Activated CD8-positive, alpha-beta T cell treated with anti-CD3 and anti-CD28 coated beads for 36 hours (primary cell): ENCODE measurements around the gene DLL4. TPM values are rescaled to one million over a fixed set of nuclear protein-coding genes. Genes with fewer than 3 reads are reported as not detected.

Experiments used
- ATAC-seq: fragments of 200-7000 bp; cut with Tn5 transposase; one replicate; pipeline ENCODE4 v1.10.0; 2021; ENCODE audit warnings: mild to moderate bottlenecking, moderate library complexity
- CTCF ChIA-PET: fragments of 350-600 bp; sonication (Branson Sonifier 250); formaldehyde crosslinking; loops from one replicate; lab custom pipeline; 2021; ENCODE audit warnings: antibody characterized with exemption; lab: Charles Lee
- POLR2A ChIA-PET: fragments of 350-600 bp; sonication (Branson Sonifier 250); formaldehyde crosslinking; loops from one replicate; lab custom pipeline; 2021; ENCODE audit warnings: antibody characterized with exemption; lab: Charles Lee
- DNase-seq: peaks from one replicate; pipeline ENCODE4 v3.0.0-alpha.2; 2020
- H3K27ac Mint-ChIP-seq: one replicate; pipeline ENCODE4 v1.8.0; 2021; ENCODE audit warnings: mild to moderate bottlenecking, mixed read lengths
- H3K27me3 Mint-ChIP-seq: one replicate; pipeline ENCODE4 v1.8.0; 2021; ENCODE audit warnings: mixed read lengths
- H3K36me3 Mint-ChIP-seq: one replicate; pipeline ENCODE4 v1.8.0; 2021; ENCODE audit warnings: low read depth, mixed read lengths
- H3K4me1 Mint-ChIP-seq: one replicate; pipeline ENCODE4 v1.8.0; 2021; ENCODE audit warnings: low read depth, mixed read lengths
- H3K4me3 Mint-ChIP-seq: one replicate; pipeline ENCODE4 v1.8.0; 2021; ENCODE audit warnings: mild to moderate bottlenecking, moderate library complexity, mixed read lengths
- H3K9me3 Mint-ChIP-seq: one replicate; pipeline ENCODE4 v1.8.0; 2021; ENCODE audit warnings: mixed read lengths
- intact Hi-C: fragments of 100-400 bp; cut with micrococcal nuclease; formaldehyde crosslinking; loops from one replicate; pipeline ENCODE4 v1.10.0; 2022
- total RNA-seq, 2 experiments: library from RNA; stranded (reverse); gene quantifications; one replicate each; pipeline ENCODE4 v1.2.3, GENCODE V29; 2021
- TF ChIP-seq, protein P1 (sequence below): fragments of 200-600 bp; IDR thresholded peaks from one replicate; pipeline ENCODE4 v1.8.0; 2022; ENCODE audit warnings: antibody characterized with exemption, mild to moderate bottlenecking

Gene DLL4
- total RNA-seq, 2 experiments from 2014 or later, result not detected

DNA sequence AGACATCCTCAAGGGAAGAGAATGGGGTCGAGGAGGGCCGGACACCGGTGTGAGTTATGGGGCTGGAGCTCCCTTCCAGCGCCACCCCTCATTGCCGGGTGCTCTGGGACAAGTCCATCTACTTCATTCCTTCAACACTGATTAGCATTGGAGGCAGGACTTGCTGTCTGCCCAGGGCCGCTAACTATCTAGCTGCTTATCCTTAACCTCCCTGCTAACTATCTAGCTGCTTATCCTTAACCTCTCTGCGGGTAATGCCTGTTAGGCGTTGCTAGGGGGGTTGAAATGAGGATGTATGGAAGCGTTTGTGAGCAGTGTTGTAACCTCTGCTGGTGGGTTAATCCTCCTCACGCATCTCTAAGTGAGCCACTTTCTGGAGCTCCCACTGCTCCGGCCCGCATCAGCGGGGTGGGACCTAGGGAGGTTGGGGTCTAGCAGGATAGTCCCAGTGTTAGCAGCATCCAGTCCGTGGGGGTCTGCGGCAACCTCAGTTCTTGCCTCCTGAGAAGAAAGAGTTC lies 13.3 kb downstream of the DLL4 start:
- Mint-ChIP-seq H3K27me3 (no peaks in the 10 kb centered on the region), H3K27ac (peak overlapping the region; percentile 74), H3K4me3 (peak overlapping the region; percentile 79), H3K4me1 (peaks cover 34% of the 10 kb centered on the region), H3K9me3 (no peaks in the 10 kb centered on the region), H3K36me3 (no peaks in the 10 kb centered on the region)
- POLR2A ChIA-PET, result interaction anchor here (0.9 to 5.5 kb wide), 10 partner anchors 11 to 71 kb away, joined by 3 to 67 read pairs (median 4); partner anchors contain the start of genes CHAC1 and DLL4
- no peak for DNase-seq
- no peak for ATAC-seq
- intact Hi-C loops, result no loop called here
- TF ChIP-seq, protein P1, sequence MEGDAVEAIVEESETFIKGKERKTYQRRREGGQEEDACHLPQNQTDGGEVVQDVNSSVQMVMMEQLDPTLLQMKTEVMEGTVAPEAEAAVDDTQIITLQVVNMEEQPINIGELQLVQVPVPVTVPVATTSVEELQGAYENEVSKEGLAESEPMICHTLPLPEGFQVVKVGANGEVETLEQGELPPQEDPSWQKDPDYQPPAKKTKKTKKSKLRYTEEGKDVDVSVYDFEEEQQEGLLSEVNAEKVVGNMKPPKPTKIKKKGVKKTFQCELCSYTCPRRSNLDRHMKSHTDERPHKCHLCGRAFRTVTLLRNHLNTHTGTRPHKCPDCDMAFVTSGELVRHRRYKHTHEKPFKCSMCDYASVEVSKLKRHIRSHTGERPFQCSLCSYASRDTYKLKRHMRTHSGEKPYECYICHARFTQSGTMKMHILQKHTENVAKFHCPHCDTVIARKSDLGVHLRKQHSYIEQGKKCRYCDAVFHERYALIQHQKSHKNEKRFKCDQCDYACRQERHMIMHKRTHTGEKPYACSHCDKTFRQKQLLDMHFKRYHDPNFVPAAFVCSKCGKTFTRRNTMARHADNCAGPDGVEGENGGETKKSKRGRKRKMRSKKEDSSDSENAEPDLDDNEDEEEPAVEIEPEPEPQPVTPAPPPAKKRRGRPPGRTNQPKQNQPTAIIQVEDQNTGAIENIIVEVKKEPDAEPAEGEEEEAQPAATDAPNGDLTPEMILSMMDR, result no peak
- CTCF ChIA-PET, result interaction anchor here (0.6 to 5.9 kb wide), 28 partner anchors 11 to 538 kb away, joined by 3 to 106 read pairs (median 6); partner anchors contain the start of genes CHAC1, CHP1, DLL4 and EXD1

DNA sequence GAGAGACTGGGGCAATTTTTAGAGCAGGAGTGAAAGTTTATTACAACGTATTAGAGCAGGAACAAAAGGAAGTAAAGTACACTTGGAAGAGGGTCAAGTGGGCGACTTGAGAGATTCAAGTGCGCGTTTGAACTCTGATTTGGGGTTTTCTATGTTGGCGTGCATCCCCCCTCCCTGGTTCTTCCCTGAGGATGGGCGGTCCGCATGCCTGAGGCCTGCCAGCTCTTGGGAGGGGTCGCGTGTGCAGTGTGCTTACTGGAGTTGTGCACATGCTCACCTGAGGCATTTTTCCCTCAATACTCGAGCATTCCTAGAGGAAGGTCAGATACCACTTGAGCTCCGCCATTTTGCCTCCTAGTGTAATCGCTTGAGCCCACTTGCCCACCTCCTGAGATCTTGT lies 13.7 kb downstream of the DLL4 start:
- Mint-ChIP-seq H3K4me1 (peaks cover 34% of the 10 kb centered on the region), H3K27me3 (no peaks in the 10 kb centered on the region), H3K9me3 (no peaks in the 10 kb centered on the region), H3K27ac (peak overlapping the region; percentile 74), H3K36me3 (no peaks in the 10 kb centered on the region), H3K4me3 (peak overlapping the region; percentile 79)
- ChIA-PET POLR2A (interaction anchor here (0.9 to 5.5 kb wide), 9 partner anchors 11 to 72 kb away, joined by 3 to 67 read pairs (median 4); partner anchors contain the start of genes CHAC1 and DLL4), CTCF (interaction anchor here (0.8 to 5.9 kb wide), 20 partner anchors 11 to 537 kb away, joined by 3 to 106 read pairs (median 7); partner anchors contain the start of genes CHAC1, CHP1, DLL4 and EXD1)
- DNase-seq (no peak), ATAC-seq (no peak)
- intact Hi-C loops, result no loop called here
- TF ChIP-seq, protein P1, result no peak

DNA sequence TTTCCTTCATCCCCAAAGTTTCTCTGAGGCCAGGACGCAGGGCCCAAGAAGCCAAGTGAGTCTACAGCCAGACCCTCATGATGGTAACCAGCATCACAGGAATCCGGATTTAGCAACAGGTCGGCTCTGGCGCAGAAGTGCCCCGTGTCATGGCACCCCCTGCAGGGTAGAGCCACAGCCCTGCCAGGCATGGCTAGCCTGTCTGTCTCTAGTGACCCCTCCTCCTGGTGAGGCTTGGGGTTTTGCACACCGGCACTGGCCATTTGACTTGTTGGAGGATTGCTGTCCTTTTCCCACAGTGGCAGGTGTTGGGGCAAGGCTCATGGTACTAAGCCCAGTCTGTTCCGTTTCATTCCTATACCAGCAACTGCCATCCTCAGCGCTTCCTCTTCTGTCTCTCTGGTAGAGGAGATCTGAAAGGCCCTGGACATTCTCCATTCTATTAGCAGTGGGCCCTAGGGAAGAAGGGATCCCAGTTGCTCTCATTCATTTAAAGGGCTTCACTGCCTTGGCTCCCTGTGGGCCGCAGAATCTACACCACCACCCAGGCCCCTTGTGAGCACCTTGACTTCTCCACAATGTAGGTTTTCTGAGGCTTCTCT lies 14.7 kb downstream of the DLL4 start:
- TF ChIP-seq, protein P1, result no peak
- no peaks in the 10 kb centered on the region for H3K27me3 Mint-ChIP-seq
- ChIA-PET POLR2A (interaction anchor here (4.2 to 5.5 kb wide), 2 partner anchors 10 to 15 kb away, joined by 43 to 67 read pairs; partner anchors contain the start of genes CHAC1 and DLL4), CTCF (interaction anchor here (1.3 to 3.8 kb wide), 4 partner anchors 9 to 20 kb away, joined by 4 to 73 read pairs (median 20); partner anchors contain the start of gene CHAC1)
- no peak overlapping the region for H3K27ac Mint-ChIP-seq
- intact Hi-C loops, result no loop called here
- no peaks in the 10 kb centered on the region for H3K9me3 Mint-ChIP-seq
- ATAC-seq (no peak), DNase-seq (no peak)
- no peaks in the 10 kb centered on the region for H3K36me3 Mint-ChIP-seq
- H3K4me3 Mint-ChIP-seq, result peak overlapping the region; percentile 79
- H3K4me1 Mint-ChIP-seq, result peaks cover 34% of the 10 kb centered on the region

DNA sequence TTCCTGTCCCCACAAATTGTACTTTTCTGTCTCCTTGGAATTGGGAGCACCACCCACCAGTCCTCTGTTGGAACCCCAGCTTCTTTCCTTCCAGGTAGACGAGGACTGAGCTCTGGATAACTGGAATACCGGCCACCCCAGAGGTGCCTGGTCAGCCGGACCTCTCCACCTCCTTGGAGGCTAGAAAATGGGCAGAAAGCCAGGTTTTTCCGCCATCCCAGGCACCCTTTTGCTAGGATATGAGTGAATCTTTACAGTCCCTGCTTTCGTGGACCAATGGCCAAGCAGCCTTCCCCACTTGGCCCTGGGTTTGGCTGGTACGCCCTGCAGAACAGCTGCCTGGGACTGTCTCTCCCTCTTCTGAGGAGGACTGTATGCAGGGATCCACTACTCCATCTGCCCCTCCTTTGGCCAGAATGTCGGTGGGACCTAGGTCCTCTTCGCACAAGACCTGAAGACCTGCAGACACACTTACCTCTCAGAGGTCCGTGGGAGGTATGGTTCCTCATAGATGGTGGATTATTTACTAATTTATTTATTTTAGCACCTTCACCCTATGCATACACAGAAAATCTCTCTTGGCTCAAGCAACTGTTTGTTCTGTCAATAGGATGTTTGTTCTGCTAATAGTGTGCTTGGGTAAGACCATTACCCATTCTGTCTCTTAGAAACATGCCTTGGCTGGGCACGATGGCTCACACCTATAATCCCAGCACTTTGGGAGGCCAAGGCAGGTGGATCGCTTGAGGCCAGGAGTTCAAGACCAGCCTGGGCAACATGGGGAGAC lies 15.6 kb downstream of the DLL4 start:
- peaks cover 34% of the 10 kb centered on the region for H3K4me1 Mint-ChIP-seq
- no peak overlapping the region for H3K27ac Mint-ChIP-seq
- ATAC-seq, result no peak
- TF ChIP-seq, protein P1, result no peak
- CTCF ChIA-PET, result interaction anchor here (0.8 to 2.9 kb wide), 3 partner anchors 8 to 453 kb away, joined by 3 to 13 read pairs (median 4); partner anchors contain the start of gene CHAC1
- intact Hi-C loops, result no loop called here
- no peaks in the 10 kb centered on the region for H3K27me3 Mint-ChIP-seq
- no peaks in the 10 kb centered on the region for H3K36me3 Mint-ChIP-seq
- no peak for DNase-seq
- no peak overlapping the region for H3K4me3 Mint-ChIP-seq
- no peaks in the 10 kb centered on the region for H3K9me3 Mint-ChIP-seq
- POLR2A ChIA-PET, result interaction anchor here (5.5 kb wide), 1 partner anchor 9 kb away, joined by 67 read pairs; the partner anchor contains the start of gene CHAC1
